Astrocyte of the spinal cord (primary cell): ENCODE measurements around the gene DHX34.

Experiments used
- DNase-seq: peaks from one replicate; pipeline ENCODE4 v3.0.0; 2011; ENCODE audit warnings: low read depth, low spot score
- H3K4me3 ChIP-seq: 2 replicates; pipeline ENCODE4 v1.5.1; 2011; ENCODE audit warnings: low read depth, mild to moderate bottlenecking, low read length, moderate library complexity
- CTCF ChIP-seq: IDR thresholded peaks from 2 replicates; pipeline ENCODE4 v1.5.1; 2012; ENCODE audit warnings: low read depth, mild to moderate bottlenecking, low read length, inconsistent platforms
- in situ Hi-C: cut with HindIII; loops from 2 replicates; pipeline ENCODE4 v1.10.0; 2017; ENCODE audit warnings: low sequenced_read_pairs

The DHX34 gene

GRCh38 chr19:47351548-47351947, 2.4 kb downstream of the DHX34 start:
- no peak overlapping the region for H3K4me3 ChIP-seq
- TF ChIP-seq CTCF = no peak
- in situ Hi-C loops = no loop called here
- peak; percentile 41 for DNase-seq

GRCh38 chr19:47352095-47352494, 3.0 kb downstream of the DHX34 start:
- in situ Hi-C loops = no loop called here
- no peak for TF ChIP-seq CTCF
- DNase-seq = no peak
- H3K4me3 ChIP-seq = no peak overlapping the region

GRCh38 chr19:47353307-47353712, 4.2 kb downstream of the DHX34 start:
- no peak for TF ChIP-seq CTCF
- no peak overlapping the region for H3K4me3 ChIP-seq
- in situ Hi-C loops = no loop called here
- DNase-seq = no peak

- H3K4me3 ChIP-seq = no peak overlapping the region
- in situ Hi-C loops = no loop called here
- DNase-seq = no peak
- no peak for TF ChIP-seq CTCF
Measured at GRCh38 chr19:47356900-47357299, 7.8 kb downstream of the DHX34 start.

DNA sequence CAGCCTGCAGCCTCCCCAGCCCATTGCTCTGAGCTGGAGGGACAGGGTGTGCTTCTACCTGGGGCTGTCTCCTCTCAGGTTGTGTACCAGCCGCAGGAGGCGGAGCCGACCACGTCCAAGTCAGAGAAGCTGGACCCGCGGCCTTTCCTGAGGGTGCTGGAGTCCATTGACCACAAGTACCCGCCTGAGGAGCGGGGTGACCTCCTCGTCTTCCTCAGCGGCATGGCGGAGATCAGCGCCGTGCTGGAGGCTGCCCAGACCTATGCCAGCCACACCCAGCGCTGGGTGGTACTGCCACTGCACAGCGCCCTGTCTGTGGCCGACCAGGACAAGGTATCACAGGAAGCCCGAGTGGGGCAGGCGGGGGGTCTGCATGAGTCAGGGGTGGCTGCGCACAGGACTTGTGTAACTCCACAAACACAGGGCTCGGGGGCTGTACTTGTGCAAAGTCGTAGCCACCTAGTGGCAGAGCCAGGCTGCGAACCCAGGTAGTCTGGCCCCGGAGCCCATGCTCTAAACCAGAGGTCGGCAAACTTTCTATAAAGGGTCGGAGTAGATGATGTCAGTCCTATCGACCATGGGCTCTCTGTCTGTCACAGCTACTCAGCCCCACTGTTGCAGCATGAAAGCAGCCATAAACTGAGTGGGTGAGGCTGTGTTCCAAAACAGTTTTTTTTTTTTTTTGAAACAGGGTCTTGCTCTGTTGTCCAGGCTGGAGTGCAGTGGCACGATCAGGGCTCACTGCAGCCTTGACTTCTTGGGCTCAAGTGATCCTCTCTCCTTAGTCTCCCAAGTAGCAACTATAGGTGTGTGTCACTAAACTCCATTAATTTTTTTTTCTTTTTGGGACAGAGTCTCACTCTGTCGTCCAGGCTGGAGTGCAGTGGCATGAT, 8.9 kb downstream of the DHX34 start:
- in situ Hi-C loops = no loop called here
- H3K4me3 ChIP-seq = no peak overlapping the region
- TF ChIP-seq CTCF = peak; percentile 22
- no peak for DNase-seq

DNA sequence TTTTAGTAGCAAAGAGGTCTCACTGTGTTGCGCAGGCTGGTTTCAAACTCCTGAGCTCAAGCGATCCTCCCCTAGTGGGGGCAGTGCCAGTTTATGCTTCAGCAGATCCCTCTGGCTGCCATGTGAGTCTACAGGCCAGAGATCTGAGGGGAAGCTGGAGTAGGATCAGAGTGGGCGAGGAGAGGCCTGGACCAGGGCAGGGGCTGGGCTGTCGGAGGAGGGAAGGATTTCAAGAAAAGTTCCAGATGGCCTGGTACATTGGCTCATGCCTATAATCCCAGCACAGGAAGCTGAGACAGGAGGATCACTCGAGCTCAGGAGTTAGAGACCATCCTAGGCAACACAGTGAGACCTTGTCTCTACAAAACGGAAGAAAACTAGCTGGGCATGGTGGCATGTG, 9.8 kb downstream of the DHX34 start:
- in situ Hi-C loops = no loop called here

More for the DNA sequence above, 9.8 kb downstream of the DHX34 start:
- TF ChIP-seq CTCF = no peak
- H3K4me3 ChIP-seq = no peak overlapping the region
- no peak for DNase-seq
